Endothelial cell (in vitro differentiated cells): ENCODE results near the gene RNF175. TPM values are rescaled to one million over a fixed set of nuclear protein-coding genes. Genes with fewer than 3 reads are reported as not detected.

Experiments
- DNase-seq: peaks from one replicate; pipeline ENCODE4 v3.0.0; 2021; ENCODE audit warnings: low spot score
- H3K27ac Mint-ChIP-seq: one replicate; pipeline ENCODE4 v1.8.0; 2021; ENCODE audit warnings: mixed read lengths, inconsistent platforms; ENCODE audit not compliant: unreplicated experiment
- H3K27me3 Mint-ChIP-seq: one replicate; pipeline ENCODE4 v1.8.0; 2021; ENCODE audit warnings: mild to moderate bottlenecking, moderate library complexity, mixed read lengths, inconsistent platforms; ENCODE audit not compliant: unreplicated experiment
- H3K36me3 Mint-ChIP-seq: one replicate; pipeline ENCODE4 v1.8.0; 2021; ENCODE audit warnings: mild to moderate bottlenecking, low read depth, mixed read lengths, inconsistent platforms; ENCODE audit not compliant: unreplicated experiment
- H3K4me1 Mint-ChIP-seq: one replicate; pipeline ENCODE4 v1.8.0; 2021; ENCODE audit warnings: mild to moderate bottlenecking, mixed read lengths, inconsistent platforms; ENCODE audit not compliant: unreplicated experiment
- H3K4me3 Mint-ChIP-seq: one replicate; pipeline ENCODE4 v1.8.0; 2021; ENCODE audit warnings: mild to moderate bottlenecking, mixed read lengths, inconsistent platforms; ENCODE audit not compliant: unreplicated experiment
- H3K9me3 Mint-ChIP-seq: one replicate; pipeline ENCODE4 v1.8.0; 2021; ENCODE audit warnings: mixed read lengths, inconsistent platforms; ENCODE audit not compliant: unreplicated experiment
- total RNA-seq: library from RNA; stranded (reverse); fragmentation: NEBNext Ultra II Directional; extraction: Animal tissue kit (Norgen Biotek cat#: 25700); gene quantifications from one replicate; pipeline ENCODE4 v1.2.1, GENCODE V29; 2021; ENCODE audit not compliant: unreplicated experiment
- TF ChIP-seq, protein P1 (sequence below): fragments of 200-600 bp; sonication (generic); IDR thresholded peaks from one replicate; pipeline ENCODE4 v1.5.0; 2021; ENCODE audit warnings: antibody characterized with exemption; ENCODE audit not compliant: unreplicated experiment

Gene RNF175
- total RNA-seq, 1 donor from 2014 or later, result 0.36 TPM

DNA sequence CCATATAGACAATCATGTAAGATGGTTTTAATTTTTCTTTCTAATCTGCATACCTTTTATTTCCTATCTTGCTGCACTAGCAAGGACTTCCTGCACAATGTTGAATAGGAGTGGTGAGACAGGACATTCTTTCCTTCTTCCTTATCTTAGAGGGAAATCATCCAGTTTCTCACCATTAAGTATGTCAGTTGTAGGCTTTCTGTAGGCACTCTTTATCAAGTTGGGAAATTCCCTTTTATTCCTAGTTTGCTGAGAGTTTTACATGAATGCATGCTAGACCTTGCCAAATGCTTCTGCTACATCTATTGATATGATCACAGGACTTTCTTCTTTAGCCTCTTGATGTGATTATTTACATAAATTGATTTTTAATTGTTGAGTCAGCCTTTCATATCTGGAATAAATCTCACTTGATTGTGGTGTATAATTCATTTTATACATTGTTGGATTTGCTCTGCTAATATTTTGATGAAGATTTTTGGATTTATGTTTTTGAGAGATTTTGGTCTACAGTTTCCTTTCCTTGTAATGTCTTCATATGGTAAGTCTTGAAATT lies 23.8 kb downstream of the RNF175 start:
- Mint-ChIP-seq H3K4me3 (no peak overlapping the region), H3K9me3 (no peaks in the 10 kb centered on the region), H3K27me3 (no peaks in the 10 kb centered on the region), H3K4me1 (peaks cover 11% of the 10 kb centered on the region), H3K27ac (no peak overlapping the region), H3K36me3 (no peaks in the 10 kb centered on the region)
- DNase-seq, result no peak
- TF ChIP-seq, protein P1, sequence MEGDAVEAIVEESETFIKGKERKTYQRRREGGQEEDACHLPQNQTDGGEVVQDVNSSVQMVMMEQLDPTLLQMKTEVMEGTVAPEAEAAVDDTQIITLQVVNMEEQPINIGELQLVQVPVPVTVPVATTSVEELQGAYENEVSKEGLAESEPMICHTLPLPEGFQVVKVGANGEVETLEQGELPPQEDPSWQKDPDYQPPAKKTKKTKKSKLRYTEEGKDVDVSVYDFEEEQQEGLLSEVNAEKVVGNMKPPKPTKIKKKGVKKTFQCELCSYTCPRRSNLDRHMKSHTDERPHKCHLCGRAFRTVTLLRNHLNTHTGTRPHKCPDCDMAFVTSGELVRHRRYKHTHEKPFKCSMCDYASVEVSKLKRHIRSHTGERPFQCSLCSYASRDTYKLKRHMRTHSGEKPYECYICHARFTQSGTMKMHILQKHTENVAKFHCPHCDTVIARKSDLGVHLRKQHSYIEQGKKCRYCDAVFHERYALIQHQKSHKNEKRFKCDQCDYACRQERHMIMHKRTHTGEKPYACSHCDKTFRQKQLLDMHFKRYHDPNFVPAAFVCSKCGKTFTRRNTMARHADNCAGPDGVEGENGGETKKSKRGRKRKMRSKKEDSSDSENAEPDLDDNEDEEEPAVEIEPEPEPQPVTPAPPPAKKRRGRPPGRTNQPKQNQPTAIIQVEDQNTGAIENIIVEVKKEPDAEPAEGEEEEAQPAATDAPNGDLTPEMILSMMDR, result no peak

DNA sequence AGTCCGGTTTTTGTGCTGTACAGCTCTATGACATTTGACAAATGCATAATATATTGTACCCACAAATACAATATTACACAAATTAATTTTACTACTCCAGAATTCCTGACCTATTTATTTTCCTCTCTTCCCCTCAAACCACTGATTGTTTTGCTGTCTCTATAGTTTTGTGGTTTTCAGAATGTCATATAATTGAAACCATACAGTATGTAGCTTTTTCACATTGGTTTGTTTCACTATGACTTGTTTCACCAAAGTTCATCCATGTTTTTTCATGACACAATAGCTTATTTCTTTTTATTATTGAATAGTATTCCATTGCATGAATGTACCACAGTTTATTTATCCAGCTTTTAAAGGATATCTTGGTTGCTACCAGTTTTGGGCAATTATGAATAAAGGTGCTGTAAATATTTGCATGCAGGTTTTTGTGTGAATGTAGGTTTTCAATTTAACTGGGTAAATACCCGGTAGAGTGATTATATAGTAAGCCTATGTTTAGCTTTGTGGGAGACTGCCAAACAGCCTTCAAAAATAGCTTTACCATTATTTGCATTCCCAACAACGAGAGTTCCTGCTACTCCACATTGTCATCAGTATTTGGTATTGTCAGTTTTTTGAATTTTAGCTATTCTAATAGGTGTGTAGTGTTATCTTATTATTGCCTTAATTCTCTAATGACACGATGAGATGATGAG lies 25.9 kb downstream of the RNF175 start:
- H3K27ac Mint-ChIP-seq, result no peak overlapping the region
- no peaks in the 10 kb centered on the region for H3K27me3 Mint-ChIP-seq
- DNase-seq, result no peak
- H3K36me3 Mint-ChIP-seq, result no peaks in the 10 kb centered on the region
- no peak overlapping the region for H3K4me3 Mint-ChIP-seq
- H3K4me1 Mint-ChIP-seq, result peaks cover 11% of the 10 kb centered on the region
- H3K9me3 Mint-ChIP-seq, result no peaks in the 10 kb centered on the region
- TF ChIP-seq, protein P1, result no peak

DNA sequence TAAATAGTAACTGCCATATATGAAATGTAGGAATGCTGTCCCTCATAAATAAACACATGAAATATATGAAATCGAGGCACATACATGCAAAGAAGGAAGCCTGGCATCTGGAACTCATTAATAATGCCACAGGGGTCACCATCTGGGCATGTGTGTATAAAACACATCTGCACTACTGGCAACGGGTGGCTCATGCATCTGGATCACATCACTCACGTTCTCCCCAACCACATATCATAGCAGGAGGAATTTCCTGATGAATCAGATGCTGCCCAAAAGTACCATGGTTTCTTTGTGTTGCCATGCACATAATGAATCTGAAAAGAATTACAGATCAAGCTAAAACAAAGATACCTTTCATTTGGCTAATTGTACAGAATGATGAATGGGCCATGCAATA lies 28.6 kb downstream of the RNF175 start:
- Mint-ChIP-seq H3K27ac (no peak overlapping the region), H3K9me3 (no peaks in the 10 kb centered on the region), H3K27me3 (no peaks in the 10 kb centered on the region), H3K4me3 (no peak overlapping the region), H3K36me3 (no peaks in the 10 kb centered on the region), H3K4me1 (peaks cover 9% of the 10 kb centered on the region)
- TF ChIP-seq, protein P1, result no peak
- no peak for DNase-seq

DNA sequence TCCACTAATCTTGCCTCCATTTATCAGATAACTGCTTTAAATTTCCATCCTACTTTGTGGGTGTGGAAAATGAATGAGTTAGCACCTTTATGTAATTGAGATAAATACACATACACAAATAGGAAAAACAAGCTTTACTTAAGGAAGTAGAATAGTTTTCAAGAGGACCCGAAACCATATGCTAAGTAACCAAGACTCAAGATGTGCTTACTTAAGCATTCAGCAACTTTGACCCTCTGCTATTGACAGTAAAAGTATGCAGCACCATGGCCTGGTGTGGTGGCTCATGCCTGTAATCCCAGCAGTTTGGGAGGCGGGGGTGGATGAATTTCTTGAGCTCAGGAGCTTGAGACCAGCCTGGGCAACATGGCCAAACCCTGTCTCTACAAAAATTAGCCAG lies 29.9 kb downstream of the RNF175 start:
- TF ChIP-seq, protein P1, result no peak

DNA sequence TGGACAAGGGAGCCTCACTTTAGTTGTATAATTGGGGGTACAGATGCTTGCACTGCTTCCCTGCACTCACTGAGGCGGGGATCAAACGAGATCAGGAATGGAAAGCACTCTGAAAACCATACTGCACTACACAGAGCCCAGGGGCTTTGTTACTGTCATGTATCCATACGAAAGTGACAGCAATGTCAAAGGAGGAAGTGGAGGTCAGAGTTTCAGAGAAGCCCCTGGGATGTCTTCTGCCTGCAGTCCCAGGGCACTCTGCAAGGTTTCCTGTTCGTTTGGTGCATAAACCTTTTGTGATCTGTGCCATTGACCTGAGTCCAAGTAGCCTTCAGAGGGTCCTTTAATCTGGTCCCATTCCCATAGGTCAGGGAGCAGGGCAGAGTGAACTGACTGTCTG lies 31.2 kb downstream of the RNF175 start:
- TF ChIP-seq, protein P1, result no peak
- DNase-seq, result no peak
- peaks cover 11% of the 10 kb centered on the region for H3K4me1 Mint-ChIP-seq
- no peak overlapping the region for H3K27ac Mint-ChIP-seq
- no peaks in the 10 kb centered on the region for H3K36me3 Mint-ChIP-seq
- no peaks in the 10 kb centered on the region for H3K9me3 Mint-ChIP-seq
- H3K4me3 Mint-ChIP-seq, result no peak overlapping the region
- no peaks in the 10 kb centered on the region for H3K27me3 Mint-ChIP-seq

More for the DNA sequence above, 29.9 kb downstream of the RNF175 start:
- Mint-ChIP-seq H3K27me3 (no peaks in the 10 kb centered on the region), H3K27ac (no peak overlapping the region), H3K9me3 (no peaks in the 10 kb centered on the region), H3K36me3 (no peaks in the 10 kb centered on the region), H3K4me1 (peaks cover 3% of the 10 kb centered on the region), H3K4me3 (no peak overlapping the region)
- DNase-seq, result no peak
